Fibroblast of lung (primary cell): ENCODE results near the gene RELA. TPM values are rescaled to one million over a fixed set of nuclear protein-coding genes. Genes with fewer than 3 reads are reported as not detected.

Source experiments
- DNase-seq, 2 donors: peaks; one replicate each; pipeline versions ENCODE4 v3.0.0 to v3.0.0-alpha.2; 2010; ENCODE audit warnings: low read depth in 2 of 2
- H2AFZ ChIP-seq: 2 replicates; pipeline ENCODE4 v1.5.1; 2012; ENCODE audit warnings: low read length, control low read depth, inconsistent platforms
- H3K27ac ChIP-seq: 2 replicates; pipeline ENCODE4 v1.5.1; 2011; ENCODE audit warnings: low read length, control low read depth; ENCODE audit not compliant: insufficient read depth
- H3K27me3 ChIP-seq: 2 replicates; pipeline ENCODE4 v1.5.1; 2011; ENCODE audit warnings: mild to moderate bottlenecking, low read length; ENCODE audit not compliant: control insufficient read depth, insufficient read depth
- H3K36me3 ChIP-seq: 2 replicates; pipeline ENCODE4 v1.5.1; 2011; ENCODE audit warnings: low read length; ENCODE audit not compliant: control insufficient read depth, insufficient read depth
- H3K4me1 ChIP-seq: 2 replicates; pipeline ENCODE4 v1.5.1; 2011; ENCODE audit warnings: low read length; ENCODE audit not compliant: control insufficient read depth, insufficient read depth; ENCODE audit errors: extremely low read depth
- H3K4me2 ChIP-seq: 2 replicates; pipeline ENCODE4 v1.5.1; 2011; ENCODE audit warnings: low read length, control low read depth; ENCODE audit not compliant: insufficient read depth; ENCODE audit errors: extremely low read depth
- H3K4me3 ChIP-seq, 4 experiments: fragments of 200-600 bp in 1 of 4; sonication (generic) in 1 of 4; replicated peaks in 1 of 4; 2 replicates each; pipeline ENCODE4 v1.5.1; 2011 to 2016; ENCODE audit warnings: low read length in 4 of 4, low read depth in 3 of 4, mild to moderate bottlenecking in 3 of 4, control low read depth in 2 of 4, inconsistent platforms in 1 of 4, mixed read lengths in 1 of 4; ENCODE audit not compliant: insufficient read depth in 1 of 4; ENCODE audit errors: control extremely low read depth in 1 of 4
- H3K79me2 ChIP-seq: 2 replicates; pipeline ENCODE4 v1.5.1; 2012; ENCODE audit warnings: mild to moderate bottlenecking, low read length, inconsistent platforms; ENCODE audit not compliant: control insufficient read depth, insufficient read depth
- H3K9ac ChIP-seq: 2 replicates; pipeline ENCODE4 v1.5.1; 2011; ENCODE audit warnings: mild to moderate bottlenecking, low read length, control low read depth; ENCODE audit not compliant: insufficient read depth
- H3K9me3 ChIP-seq: 2 replicates; pipeline ENCODE4 v1.5.1; 2012; ENCODE audit warnings: low read depth, low read length; ENCODE audit not compliant: control insufficient read depth, insufficient read depth
- H4K20me1 ChIP-seq: 2 replicates; pipeline ENCODE4 v1.5.1; 2011; ENCODE audit warnings: low read length; ENCODE audit not compliant: control insufficient read depth, insufficient read depth; ENCODE audit errors: extremely low read depth
- CTCF ChIP-seq, 2 donors: IDR thresholded peaks in 1 of 2; conservative IDR thresholded peaks in 1 of 2; 1 replicate in 1 of 2; 2 replicates in 1 of 2; pipeline ENCODE4 v1.5.1; 2011 to 2012; ENCODE audit warnings: low read length in 2 of 2, control low read depth in 1 of 2, inconsistent platforms in 1 of 2, low read depth in 1 of 2, mild to moderate bottlenecking in 1 of 2
- EZH2 ChIP-seq: IDR thresholded peaks from 2 replicates; pipeline ENCODE4 v1.5.1; 2012; ENCODE audit warnings: low read length, control low read depth, mild to moderate bottlenecking; ENCODE audit errors: missing control alignments
- polyA plus RNA-seq, 2 donors: library from polyadenylated mRNA; depleted of rRNA in 1 of 2; stranded (reverse) in 1 of 2; unstranded in 1 of 2; fragments of >200 nt; gene quantifications; 2 replicates each; pipeline ENCODE4 v1.2.1, GENCODE V29; 2011 to 2012; ENCODE audit warnings: missing spikeins in 1 of 2
- total RNA-seq: library from RNA; depleted of rRNA; stranded (reverse); fragments of >200 nt; gene quantifications from 2 replicates; pipeline ENCODE4 v1.2.1, GENCODE V29; 2014

RELA gene
- total and polyA plus RNA-seq, 2 donors (not counting 1 experiment from before 2014, with no cell fraction given) = 15.7 to 23.0 TPM

GRCh38 chr11:65642014-65642671 is 20.6 kb downstream of the RELA start:
- DNase-seq = no peak
- Histone ChIP-seq H3K27ac (no peak overlapping the region), H3K9ac (no peak overlapping the region), H3K4me1 (peaks cover 20% of the 10 kb centered on the region), H3K36me3 (peaks cover 32% of the 10 kb centered on the region), H3K4me3 (no peak overlapping the region), H4K20me1 (no peaks in the 10 kb centered on the region), H3K27me3 (no peaks in the 10 kb centered on the region), H3K4me2 (no peak overlapping the region), H3K79me2 (peaks cover 4% of the 10 kb centered on the region), H3K9me3 (no peaks in the 10 kb centered on the region), H2AFZ (no peak overlapping the region)
- TF ChIP-seq EZH2 (no peak), CTCF (conservative IDR thresholded peaks at IDR 0.05 in 1 of 2, IDR thresholded peaks at IDR 0.05 in 1 of 2; ENCODE audit: low read depth in 1 of 2, low read length in 2 of 2) (no peak)

GRCh38 chr11:65641297-65642013 is 21.3 kb downstream of the RELA start:
- Histone ChIP-seq H3K79me2 (peaks cover 4% of the 10 kb centered on the region), H4K20me1 (no peaks in the 10 kb centered on the region), H3K4me1 (peaks cover 23% of the 10 kb centered on the region), H3K9me3 (no peaks in the 10 kb centered on the region), H3K4me3 (no peak overlapping the region), H3K9ac (no peak overlapping the region), H3K4me2 (no peak overlapping the region), H3K27ac (no peak overlapping the region), H3K27me3 (no peaks in the 10 kb centered on the region), H3K36me3 (peaks cover 32% of the 10 kb centered on the region), H2AFZ (no peak overlapping the region)
- TF ChIP-seq CTCF (conservative IDR thresholded peaks at IDR 0.05 in 1 of 2, IDR thresholded peaks at IDR 0.05 in 1 of 2; ENCODE audit: low read depth in 1 of 2, low read length in 2 of 2) = no peak
- no peak for TF ChIP-seq EZH2
- no peak for DNase-seq

- H3K4me1 ChIP-seq = peaks cover 23% of the 10 kb centered on the region
- peaks cover 4% of the 10 kb centered on the region for H3K79me2 ChIP-seq
- peaks cover 26% of the 10 kb centered on the region for H3K36me3 ChIP-seq
- H4K20me1 ChIP-seq = no peaks in the 10 kb centered on the region
- H3K4me3 ChIP-seq = no peak overlapping the region
- H3K27me3 ChIP-seq = no peaks in the 10 kb centered on the region
- DNase-seq = no peak
- H3K27ac ChIP-seq = no peak overlapping the region
- no peak overlapping the region for H3K4me2 ChIP-seq
- no peak overlapping the region for H2AFZ ChIP-seq
- H3K9me3 ChIP-seq = no peaks in the 10 kb centered on the region
- TF ChIP-seq EZH2 (no peak), CTCF (conservative IDR thresholded peaks at IDR 0.05 in 1 of 2, IDR thresholded peaks at IDR 0.05 in 1 of 2; ENCODE audit: low read depth in 1 of 2, low read length in 2 of 2) (no peak)
- no peak overlapping the region for H3K9ac ChIP-seq
These were observed 22.0 kb downstream of the RELA start for GRCh38 chr11:65640483-65641296.
